ENCODE results near the gene KAZN. TPM values are rescaled to one million over a fixed set of nuclear protein-coding genes. Genes with fewer than 3 reads are reported as not detected.

Gene KAZN
- polyA plus RNA-seq, 3 donors, result 35.5 to 42.8 (median 41.2) TPM

DNA sequence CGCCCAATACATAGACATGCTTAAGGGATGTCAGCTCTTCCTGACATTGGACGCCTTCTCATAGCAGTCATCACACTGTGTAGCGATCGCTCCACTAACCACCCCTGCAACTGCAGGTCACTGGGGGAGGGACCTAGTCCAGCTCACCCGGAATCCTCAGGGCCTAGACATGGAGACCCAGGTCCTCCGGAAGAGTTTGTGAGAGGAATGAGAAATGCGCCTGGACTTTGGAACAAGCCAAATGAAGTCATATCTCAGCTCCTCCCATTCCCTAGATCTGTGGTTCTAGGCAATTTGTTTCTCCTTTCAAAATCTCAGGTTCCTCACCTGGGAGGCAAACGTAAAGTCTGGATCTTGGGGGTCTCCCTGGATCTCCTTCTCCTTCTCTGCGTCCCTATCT is 253.3 kb downstream of the KAZN start:
- DNase-seq, result no peak

DNA sequence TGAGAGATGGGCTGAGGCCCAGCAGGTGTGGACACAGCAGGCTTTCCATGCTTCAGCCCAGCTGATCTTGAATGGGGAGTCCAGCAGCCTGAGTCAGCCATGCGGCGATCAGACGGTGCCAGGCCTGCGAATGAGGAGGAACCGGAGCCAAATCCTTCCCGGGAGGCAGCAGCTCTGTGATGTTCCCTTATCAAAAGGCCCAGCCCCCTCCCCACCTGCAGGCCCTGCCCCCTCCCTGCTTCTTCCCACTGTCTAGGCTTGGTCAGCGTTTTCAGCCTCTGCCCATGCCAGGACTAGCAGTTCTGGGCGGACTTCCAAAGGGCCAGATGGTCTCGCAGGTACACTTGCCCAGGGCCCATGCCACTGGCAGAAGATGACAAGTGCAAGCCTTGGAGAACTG is 253.8 kb downstream of the KAZN start:
- DNase-seq, result no peak

DNA sequence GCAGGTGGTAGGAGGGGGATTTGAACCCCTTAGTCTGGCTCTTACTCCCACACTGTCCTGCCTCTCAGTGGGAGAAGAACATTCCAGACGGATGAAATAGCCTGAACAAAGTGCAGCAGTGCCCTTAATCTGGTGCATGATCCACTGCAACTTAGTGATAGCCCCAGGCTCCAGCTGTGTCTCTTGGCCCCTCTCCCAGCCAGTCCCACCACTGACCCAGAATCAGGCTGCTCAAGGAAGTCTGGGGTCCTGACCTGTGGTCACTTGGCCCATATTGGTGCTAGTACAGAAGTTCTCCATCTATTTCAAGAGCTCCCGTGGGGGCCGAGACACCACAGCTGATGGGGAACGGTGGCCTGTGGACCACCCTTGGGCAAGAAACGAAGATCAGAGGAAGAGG is 255.0 kb downstream of the KAZN start:
- DNase-seq, result no peak

DNA sequence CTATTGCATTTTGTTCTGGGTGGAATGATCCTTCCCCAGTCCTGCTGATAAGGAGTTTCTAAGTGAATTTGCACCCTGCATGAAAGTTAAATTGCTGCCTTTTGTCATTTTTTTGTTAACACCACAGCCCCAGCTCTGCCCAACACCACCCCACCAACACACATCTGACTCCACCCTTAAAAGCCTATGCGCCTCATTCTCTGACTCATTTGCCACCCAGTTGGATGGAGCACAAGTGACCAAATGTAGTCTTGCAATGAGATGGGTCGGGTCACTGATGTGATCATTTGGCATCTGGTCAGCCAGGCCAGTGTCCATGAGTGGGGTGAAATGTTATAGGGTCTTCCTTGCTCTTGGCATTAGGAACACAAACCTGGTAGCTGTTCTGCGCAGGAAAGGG is 256.8 kb downstream of the KAZN start:
- DNase-seq, result no peak

DNA sequence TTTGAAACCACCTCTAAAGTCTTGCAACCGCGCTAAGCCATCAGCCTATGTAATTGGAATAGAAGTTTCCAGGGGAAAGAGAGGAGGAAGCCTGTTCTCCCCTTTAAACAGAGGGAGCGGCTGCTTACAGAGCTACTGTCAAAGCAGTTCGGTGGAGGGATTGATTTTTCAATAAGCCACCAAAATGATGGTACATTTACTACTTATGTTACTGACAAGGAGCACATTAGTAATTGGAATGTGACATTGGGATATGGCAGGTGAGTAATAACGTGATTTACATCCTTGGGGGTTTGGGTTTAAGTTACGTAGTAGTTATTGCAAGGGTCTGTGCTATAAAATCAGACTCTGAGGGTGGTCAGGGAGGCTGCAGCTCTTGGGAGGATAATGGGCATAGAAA is 257.3 kb downstream of the KAZN start:
- no peak for DNase-seq

DNA sequence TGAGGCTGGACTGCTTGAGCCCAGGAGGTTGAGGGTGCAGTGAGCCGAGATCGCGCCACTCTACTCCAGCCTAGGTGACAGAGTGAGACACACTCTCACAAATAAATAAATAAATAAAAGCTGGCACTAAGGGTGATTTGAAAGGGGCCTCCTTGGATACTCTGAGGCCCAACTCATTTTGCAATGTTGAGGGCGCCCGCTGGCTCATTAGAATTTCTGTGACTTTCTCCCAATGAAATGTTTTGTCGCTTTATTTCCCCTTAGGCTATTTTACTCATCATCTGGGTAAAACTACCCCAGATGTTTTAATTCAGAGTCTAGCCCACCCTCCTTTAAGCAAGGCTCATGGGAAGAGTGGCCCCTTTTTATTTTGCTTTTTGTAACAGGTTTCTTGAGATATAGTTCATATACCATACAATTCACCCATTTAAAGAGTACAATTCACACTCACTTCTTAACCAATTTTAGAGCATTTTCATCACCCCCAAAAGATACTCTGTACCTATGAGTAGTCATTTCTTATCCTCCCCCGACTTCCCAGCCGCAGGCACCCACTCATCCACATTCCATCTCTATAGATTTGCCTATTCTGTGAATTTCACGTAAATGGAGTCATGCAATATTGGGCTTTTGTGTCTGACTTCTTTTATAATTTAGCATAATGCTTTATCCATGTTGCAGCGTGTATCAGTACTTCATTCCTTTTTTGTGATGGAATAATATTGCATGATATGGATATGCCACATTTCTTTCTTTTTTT is 259.1 kb downstream of the KAZN start:
- no peak for DNase-seq

DNA sequence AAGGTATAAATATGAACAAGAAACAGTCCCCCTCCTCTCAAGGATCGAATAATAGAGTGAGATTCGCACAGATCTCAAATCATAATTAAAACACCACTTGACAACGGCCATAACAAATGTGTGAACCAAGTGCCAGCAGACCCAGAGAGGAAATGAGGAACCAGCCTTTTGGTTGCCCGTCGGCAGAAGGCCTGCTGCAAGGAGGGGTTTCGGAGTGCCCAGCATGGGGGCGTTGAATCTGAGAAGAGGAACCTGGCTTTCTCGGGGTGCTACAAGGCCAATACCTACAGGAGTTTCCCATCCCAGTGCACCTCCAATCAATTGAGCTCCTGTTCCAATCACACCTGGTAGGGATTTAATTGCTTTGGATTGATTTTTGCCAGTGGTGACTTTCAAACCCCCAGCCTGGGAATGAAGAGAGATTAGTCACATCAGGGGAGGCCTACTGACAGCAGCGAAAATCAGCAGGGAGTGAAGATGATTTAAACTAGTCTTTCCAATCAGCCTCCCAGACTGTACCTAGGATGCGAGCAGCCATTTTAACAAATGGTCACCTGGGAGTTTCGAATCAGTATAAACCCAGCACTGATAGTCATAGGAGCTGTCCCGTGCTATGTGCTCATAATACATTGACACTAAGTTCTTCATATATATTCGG is 263.8 kb downstream of the KAZN start:
- DNase-seq, result no peak

DNA sequence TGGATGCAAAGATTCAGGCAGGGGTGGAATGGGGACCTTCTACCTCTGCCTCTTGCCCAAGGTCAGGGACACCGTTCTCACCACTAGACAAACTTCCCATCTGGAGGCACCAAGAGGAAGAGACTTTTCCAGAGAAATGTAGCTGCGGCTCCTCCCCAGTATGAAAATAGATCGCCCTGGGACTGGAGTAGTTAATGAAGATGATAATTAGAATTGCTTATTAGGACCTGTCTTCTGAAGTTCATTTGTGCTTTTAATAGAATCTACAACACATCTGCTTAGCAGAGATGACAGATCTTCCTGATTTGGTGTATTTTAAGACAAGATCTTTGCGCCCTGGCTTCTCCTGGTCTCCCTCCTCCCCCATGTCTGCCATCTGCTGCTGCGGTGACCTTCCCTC is 266.6 kb downstream of the KAZN start:
- no peak for DNase-seq

DNA sequence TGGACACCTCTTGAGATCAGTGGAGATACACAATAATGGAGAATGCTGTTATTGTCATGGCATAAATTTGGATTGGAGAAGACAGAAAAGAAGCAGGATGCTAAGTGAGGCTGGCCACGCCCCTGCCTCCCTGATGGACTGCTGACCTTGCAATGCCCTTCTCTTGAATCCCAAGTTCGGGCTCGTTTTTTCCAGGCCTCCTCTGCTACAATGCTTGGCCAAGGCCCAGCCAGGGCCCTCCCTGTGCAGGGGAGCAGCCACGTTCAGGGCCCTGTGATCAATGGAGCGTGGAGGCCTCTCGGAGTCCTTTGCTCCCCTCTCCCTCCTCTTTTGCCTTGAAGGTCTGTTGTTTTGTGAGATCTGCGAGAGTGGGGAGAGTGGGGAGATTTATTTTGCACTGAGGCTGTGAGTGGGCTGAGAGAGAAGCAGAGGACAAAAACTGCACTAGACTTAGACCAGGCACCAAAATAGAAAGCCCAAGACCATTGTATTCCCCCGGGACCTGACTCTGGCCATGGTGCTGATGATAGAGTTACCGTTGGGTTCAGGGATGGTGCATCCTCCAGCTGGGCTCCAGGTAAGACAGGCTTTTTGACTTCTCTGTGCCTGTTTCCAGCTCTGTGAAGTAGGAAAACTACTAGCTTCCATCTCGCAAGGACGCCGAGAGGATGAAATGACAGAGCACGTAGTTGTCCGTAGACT is 268.6 kb downstream of the KAZN start:
- no peak for DNase-seq

DNA sequence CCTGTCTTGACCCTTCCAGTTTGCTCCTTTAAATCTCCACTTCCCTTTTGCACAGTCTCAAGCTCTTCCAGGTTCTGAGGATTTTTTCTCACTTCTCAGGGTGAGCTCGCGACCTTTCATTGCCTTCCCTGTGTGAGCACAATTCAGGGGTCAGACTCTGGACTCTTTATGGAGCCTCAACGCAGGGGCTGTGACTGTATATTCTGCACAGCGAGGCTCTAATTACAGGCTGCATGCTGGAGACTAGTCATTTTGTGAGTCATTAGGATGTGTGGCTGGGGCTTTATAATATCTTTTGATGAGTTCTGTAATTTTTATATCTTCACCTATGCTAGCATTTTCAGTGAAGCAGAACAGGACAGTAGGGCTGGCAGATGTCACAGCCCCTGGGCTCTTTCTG is 270.7 kb downstream of the KAZN start:
- DNase-seq, result no peak

DNA sequence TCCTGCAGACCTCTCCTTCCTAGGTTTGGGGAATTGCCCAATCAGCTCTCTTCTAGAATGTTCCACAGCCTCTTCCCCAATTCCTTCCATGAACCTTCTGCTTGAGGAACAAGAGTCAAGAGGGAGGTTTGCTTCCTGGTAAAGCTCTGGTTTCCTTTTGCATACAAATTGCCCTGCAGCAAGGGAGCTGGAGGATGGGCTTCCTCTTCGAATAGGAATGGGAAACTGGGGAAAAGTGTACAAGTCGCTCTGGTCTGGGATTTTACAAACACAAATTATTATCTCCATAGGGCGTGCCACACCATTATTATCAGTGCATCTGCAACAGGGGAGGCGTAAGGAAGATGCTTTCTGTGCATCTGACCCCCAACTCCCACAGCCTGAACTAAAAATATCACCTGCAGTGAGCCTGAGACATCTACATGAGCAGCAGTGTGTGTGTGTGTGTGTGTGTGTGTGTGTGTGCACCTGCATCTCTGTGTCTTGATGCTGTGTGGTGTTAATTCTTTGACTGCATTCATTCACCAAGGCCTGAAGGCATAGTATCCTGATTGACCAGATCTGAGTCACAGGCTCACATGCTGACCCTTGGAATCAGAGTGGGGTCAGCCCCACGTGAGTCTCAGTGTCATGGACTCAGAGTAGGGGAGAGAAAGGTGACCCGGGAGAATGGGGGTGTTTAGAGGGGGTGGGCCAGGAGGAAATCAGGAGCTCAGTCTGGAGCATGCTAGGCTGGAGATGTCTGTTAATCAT is 272.9 kb downstream of the KAZN start:
- no peak for DNase-seq

DNA sequence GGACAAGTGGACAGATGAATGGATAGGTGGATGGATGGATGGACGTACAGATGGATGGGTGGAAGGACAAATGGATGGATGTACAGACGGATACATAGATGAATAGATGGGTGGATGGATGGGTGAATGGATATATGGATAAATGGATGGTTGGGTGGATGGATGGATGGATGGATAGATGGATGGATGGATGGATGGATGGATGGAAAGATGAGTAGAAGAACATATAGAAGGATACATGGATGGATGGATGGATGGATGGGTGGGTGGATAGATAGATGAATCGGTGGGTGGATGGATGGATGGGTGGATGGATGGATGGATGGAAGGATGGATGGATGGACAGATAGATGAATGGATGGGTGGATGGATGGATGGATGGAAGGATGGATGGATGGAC is 274.3 kb downstream of the KAZN start:
- no peak for DNase-seq

DNA sequence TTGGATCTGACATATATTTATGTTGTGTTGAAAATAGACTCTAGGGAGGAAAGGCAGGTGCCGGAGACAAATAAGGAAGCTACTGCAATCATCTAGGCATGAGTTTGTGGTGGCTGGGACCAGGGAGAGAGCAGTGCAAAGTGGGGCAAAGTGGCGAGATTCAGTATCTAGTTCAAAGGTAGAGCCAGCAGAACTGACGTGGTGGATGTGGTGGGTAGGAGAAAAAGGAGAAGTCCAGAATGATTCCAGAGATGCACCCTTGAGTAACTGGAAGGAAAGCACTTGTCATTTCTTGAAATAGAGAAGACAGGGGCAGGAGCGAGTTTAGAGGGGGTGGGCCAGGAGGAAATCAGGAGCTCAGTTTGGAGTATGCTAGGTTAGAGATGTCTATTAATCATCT is 275.2 kb downstream of the KAZN start:
- DNase-seq, result no peak

DNA sequence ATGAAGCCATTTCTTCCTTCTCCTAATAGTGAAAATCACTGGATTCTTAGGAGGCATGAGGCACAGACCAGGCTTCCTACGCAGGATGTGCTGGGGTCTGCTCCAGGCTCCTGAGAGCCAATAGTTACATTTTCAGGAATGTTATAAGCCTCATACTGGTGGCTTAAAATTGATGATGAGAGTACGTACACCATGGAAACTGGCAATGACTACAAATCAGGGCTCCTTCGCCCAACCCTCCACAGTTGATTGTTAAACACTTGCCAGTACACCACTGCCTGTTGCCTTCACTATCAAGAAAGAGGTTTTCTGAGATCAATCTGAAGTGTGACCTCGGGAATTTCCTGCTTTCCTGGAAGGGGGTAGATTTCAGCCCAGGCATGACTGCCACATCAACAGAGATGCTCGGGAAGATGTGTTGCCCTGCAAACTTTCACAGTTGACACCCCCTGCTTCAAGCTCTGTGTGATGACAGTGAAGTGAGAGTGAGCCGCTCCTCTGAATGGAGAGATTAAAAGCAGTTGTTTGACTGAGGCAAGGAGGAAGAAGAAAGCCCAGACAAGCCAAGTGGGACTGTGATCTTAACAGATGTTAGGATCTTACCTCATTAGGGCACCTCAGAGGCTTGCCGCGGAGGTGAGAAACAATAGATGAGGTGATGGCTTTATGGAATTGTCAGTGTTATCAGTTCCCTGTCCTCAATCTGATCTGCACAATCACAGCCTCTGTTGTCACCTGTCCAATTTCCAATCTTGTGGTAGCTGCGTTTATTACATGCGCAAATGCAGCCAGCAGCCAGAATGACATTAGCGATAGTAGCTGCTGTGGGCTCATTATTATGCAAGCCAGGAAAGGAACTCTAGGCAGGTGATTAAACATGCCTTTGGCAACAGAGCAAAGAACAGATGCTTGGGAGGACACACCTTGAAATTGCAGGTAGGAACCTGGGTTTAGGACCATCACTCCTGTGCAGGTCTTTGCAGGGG is 277.3 kb downstream of the KAZN start:
- no peak for DNase-seq

DNA sequence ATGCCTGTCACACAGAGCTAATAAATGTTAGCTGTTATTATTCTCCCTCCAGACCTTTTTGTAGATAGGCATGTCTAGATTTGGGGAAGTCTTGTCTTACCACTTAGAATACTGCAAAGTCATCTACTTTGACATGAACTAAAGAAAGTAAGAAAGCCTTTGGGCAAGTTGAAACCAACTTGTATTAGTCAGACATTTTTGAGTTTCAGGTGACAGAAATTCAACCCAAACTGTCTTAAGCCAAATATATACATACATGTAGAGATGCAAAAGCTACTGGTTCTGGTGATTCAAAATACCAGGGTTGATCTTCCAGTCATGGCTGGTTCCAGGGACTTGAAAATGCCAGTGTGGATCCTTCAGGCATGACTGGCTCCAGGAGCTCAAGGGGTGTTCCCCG is 278.3 kb downstream of the KAZN start:
- no peak for DNase-seq

DNA sequence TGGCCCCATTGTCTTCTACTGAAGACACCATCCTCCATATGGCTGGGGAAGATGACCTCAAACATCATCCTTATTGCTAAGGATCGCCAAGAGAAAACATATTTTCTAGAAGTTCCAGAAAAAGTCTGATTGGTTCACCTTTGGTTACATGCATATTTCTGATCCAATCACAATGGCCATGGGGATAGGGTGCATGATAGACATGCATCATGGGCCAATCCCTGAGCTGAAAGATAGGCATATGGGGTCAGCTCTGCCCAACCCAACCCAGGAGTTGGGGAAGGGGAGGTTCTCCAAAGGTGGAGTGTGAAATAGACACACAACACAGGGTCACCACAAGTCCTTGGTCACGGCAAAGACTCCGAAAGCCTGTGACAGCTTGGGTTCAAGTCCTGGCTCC is 278.7 kb downstream of the KAZN start:
- DNase-seq, result no peak

DNA sequence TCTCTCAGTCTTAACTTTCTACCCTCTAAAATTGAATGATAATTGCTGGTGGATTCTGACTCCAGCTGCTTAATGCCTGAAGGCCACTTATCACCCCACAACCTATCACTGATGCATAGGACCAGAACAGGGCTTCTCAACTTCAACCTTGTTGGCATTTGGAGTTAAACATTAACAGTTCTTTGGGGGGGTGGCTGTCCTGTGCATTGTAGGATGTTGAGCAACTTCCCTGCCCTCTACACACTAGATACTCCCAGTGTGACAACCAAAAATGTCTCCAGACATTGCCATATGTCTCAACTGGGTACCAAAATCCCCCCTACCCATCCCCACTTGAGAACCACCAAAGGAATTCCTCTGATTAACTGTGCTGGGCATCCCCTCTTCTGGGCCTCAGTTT is 279.6 kb downstream of the KAZN start:
- DNase-seq, result no peak

DNA sequence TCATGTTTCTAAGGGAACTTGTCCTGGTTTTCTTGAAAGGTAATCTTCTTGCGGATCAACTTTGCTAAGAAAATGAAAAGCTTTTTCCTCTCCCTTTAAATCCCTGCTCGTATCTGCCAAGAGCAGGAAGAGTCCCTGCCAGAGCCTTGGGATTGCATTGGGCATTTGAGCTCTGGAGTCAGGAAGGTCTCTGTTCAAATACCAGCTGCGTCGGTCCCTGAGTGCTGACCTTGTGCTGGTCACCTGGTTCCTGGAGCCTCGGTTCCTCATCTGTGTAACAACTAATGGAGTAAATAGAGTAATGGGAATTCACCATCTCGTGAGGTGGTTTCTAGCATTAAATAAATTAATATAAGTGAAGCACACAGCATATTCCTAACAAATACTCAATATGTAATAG is 280.5 kb downstream of the KAZN start:
- DNase-seq, result no peak

DNA sequence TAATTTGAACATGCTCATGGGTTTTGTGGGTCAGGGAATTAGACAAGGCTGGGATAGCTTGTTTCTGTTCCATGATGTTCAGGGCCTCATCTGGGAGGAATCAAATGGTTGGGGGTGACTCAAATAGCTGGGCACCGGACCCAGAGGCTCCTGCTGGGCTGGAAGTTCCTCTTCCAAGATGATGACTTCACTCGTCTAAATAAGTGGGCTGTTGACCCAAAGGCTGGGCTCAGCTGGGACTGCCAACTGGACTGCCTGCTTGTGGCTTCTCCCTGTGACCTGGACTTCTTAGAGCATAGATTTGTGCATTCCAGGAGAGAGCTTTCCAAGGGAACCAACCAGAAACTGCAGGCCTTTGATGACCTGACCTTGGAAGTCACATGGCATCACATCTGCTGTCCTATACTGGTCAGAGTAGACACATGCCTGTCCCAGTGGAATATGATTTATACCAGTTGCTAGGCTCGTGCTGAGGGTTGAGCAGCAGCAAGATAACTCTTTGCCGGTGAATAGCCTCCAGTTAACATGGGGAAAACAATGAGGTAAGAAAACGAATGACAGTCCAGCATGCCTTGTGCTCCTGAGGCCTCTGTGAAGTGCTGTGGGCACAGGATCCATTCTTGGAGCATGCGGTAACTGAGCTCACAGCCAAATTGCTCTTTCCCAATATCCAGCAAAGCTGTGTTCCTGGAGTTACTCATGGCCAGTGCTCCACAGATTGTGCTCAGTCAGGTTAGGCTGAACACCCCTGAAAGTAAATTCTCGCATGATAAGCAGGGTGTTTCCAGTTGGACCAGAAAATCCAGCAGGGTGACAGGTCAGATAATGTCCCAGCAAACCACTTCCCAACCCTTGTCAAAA is 282.2 kb downstream of the KAZN start:
- DNase-seq, result no peak

Data from renal pelvis (tissue), 4 donors.